ENCODE data around the gene NPIPB8. TPM values are rescaled to one million over a fixed set of nuclear protein-coding genes. Genes with fewer than 3 reads are reported as not detected.

NPIPB8 gene
- total and polyA plus RNA-seq, 2 donors (not counting 3 experiments of a cell fraction or from before 2014, with no cell fraction given): 0.11 TPM; not detected in 1

DNA sequence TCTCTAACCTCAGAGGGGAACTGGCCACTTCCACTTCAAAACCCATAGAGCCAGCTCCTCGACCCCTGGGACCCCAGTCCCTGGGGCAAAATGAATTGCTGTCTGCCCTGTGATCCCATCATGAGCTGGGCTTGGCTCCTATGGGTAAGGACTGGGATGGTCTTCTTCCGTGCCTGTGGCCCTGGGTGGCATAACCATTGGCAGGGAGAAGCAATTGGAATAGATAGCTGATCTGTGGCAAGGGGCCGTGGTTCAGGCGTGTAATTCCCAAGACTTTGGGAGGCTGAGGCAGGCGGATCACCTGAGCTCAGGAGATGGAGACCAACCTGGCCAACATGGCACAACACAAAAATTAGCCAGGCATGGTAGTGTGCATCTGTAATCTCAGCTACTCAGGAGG is 45.4 kb upstream of the NPIPB8 start:
- H3K79me2 ChIP-seq (ENCODE audit: control insufficient read depth, insufficient read depth, low read length): no peaks in the 10 kb centered on the region
- H3K9me3 ChIP-seq (replicated peaks; ENCODE audit: control insufficient read depth, insufficient read depth, low read length): no peaks in the 10 kb centered on the region
- no peaks in the 10 kb centered on the region for H3K9me1 ChIP-seq (replicated peaks; ENCODE audit: control insufficient read depth, extremely low read depth, insufficient read depth, low read length)
- no peak overlapping the region for H3K4me3 ChIP-seq (replicated peaks in 1 of 3; ENCODE audit: insufficient read depth in 1 of 3, low read depth in 1 of 3, low read length in 3 of 3)
- no peak overlapping the region for H3K9ac ChIP-seq (replicated peaks; ENCODE audit: extremely low read depth, insufficient read depth, low read length)
- no peaks in the 10 kb centered on the region for H3K27me3 ChIP-seq (ENCODE audit: control insufficient read depth in 2 of 2, insufficient read depth in 2 of 2, low read length in 2 of 2)
- no peak overlapping the region for H2AFZ ChIP-seq (ENCODE audit: low read depth, low read length)
- intact Hi-C loops (cut with micrococcal nuclease): no loop called here
- H3K36me3 ChIP-seq (ENCODE audit: control insufficient read depth in 2 of 2, extremely low read depth in 1 of 2, insufficient read depth in 2 of 2, low read length in 2 of 2): peaks cover 0 to 16% of the 10 kb centered on the region in 2 experiments
- FAIRE-seq (no peak), DNase-seq (ENCODE audit: low read depth, low spot score) (no peak)
- dilution Hi-C loops (cut with MboI; ENCODE audit: extremely low pct_ligation_motif_present, low sequenced_read_pairs): no loop called here
- H3K4me2 ChIP-seq (ENCODE audit: insufficient read depth, low read length): no peak overlapping the region
- no peaks in the 10 kb centered on the region for H3K4me1 ChIP-seq (ENCODE audit: control insufficient read depth, extremely low read depth, insufficient read depth, low read length)
- no TSS peak for BruUV-seq (replicated peaks)
- H3K27ac ChIP-seq (ENCODE audit: insufficient read depth, low read depth, low read length): no peak overlapping the region
- CTCF ChIA-PET: no interaction called here
- POLR2A ChIA-PET: no interaction called here
- H4K20me1 ChIP-seq (replicated peaks; ENCODE audit: control insufficient read depth, extremely low read depth, insufficient read depth, low read length): no peaks in the 10 kb centered on the region
- TF ChIP-seq GATA2 (IDR thresholded peaks at IDR 0.05; ENCODE audit: insufficient read depth, insufficient read length, low read depth, low read length): no peak
- TF ChIP-seq EZH2 (IDR thresholded peaks at IDR 0.05; ENCODE audit: borderline replicate concordance, low read depth, low read length, severe bottlenecking): no peak
- TF ChIP-seq, protein P1, sequence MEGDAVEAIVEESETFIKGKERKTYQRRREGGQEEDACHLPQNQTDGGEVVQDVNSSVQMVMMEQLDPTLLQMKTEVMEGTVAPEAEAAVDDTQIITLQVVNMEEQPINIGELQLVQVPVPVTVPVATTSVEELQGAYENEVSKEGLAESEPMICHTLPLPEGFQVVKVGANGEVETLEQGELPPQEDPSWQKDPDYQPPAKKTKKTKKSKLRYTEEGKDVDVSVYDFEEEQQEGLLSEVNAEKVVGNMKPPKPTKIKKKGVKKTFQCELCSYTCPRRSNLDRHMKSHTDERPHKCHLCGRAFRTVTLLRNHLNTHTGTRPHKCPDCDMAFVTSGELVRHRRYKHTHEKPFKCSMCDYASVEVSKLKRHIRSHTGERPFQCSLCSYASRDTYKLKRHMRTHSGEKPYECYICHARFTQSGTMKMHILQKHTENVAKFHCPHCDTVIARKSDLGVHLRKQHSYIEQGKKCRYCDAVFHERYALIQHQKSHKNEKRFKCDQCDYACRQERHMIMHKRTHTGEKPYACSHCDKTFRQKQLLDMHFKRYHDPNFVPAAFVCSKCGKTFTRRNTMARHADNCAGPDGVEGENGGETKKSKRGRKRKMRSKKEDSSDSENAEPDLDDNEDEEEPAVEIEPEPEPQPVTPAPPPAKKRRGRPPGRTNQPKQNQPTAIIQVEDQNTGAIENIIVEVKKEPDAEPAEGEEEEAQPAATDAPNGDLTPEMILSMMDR (IDR thresholded peaks at IDR 0.05; ENCODE audit: extremely low read depth in 1 of 2, insufficient read depth in 1 of 2, low read depth in 1 of 2, low read length in 2 of 2): no peak
- TF ChIP-seq POLR2A (IDR thresholded peaks at IDR 0.05; ENCODE audit: low read depth, low read length): no peak
- no peak for TF ChIP-seq MYC (IDR thresholded peaks at IDR 0.05; ENCODE audit: low read depth, low read length)
- TF ChIP-seq, protein P2, sequence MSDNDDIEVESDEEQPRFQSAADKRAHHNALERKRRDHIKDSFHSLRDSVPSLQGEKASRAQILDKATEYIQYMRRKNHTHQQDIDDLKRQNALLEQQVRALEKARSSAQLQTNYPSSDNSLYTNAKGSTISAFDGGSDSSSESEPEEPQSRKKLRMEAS (IDR thresholded peaks at IDR 0.05; ENCODE audit: insufficient read depth, insufficient read length): no peak
- TF ChIP-seq POLR2AphosphoS5 (IDR thresholded peaks at IDR 0.05; ENCODE audit: insufficient read depth, low read depth, low read length): no peak
- TF ChIP-seq FOS (IDR thresholded peaks at IDR 0.05; ENCODE audit: borderline replicate concordance, insufficient read depth, low read length): no peak
- no peak for TF ChIP-seq JUN (IDR thresholded peaks at IDR 0.05; ENCODE audit: borderline replicate concordance, insufficient read depth, insufficient read length, low read depth)
